KG1 (cell line): ENCODE measurements around the gene SGCA.

Experiments used
- DNase-seq: peaks from one replicate; lab custom pipeline; 2025; lab: John Stamatoyannopoulos, UW

Gene SGCA

GRCh38 chr17:50194934-50195865 lies 29.4 kb downstream of the SGCA start:
- DNase-seq, result no peak

DNA sequence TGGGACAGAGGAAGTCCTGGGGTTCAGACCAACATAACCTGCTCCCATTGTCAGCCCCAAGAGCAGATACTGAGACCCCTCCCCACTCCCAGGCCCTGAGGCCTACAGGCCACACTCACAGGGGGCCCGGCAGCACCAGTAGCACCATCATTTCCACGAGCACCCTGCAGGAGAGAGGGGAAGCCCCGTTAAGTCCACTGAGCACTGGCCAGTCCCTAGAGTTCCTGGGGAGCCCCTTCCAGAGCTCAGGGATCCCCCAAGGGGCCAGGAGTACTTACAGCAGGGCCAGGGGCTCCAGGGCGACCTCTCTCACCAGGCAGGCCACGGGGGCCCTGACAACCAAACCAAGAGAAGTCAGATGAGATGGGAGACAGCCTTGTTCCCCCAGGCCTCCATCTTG lies 30.2 kb downstream of the SGCA start:
- no peak for DNase-seq

DNA sequence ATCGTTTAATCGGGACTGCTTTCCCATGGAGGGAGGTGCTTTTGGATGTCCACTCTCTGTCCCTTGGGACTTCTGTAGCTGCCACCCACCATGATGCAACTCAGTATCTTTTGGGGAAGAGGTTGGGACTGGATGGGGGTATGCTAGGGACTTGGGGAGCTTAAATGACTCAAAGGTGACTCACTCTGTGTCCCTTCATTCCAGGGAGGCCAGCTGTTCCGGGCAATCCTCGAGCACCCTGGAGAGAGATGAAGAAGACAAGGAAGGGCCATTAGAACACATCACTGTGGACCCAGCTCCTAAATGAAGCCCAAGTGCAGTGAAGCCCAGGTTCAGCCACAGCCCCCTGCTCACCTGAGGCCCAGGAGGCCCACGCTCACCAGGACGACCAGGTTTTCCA lies 31.0 kb downstream of the SGCA start:
- DNase-seq, result no peak

DNA sequence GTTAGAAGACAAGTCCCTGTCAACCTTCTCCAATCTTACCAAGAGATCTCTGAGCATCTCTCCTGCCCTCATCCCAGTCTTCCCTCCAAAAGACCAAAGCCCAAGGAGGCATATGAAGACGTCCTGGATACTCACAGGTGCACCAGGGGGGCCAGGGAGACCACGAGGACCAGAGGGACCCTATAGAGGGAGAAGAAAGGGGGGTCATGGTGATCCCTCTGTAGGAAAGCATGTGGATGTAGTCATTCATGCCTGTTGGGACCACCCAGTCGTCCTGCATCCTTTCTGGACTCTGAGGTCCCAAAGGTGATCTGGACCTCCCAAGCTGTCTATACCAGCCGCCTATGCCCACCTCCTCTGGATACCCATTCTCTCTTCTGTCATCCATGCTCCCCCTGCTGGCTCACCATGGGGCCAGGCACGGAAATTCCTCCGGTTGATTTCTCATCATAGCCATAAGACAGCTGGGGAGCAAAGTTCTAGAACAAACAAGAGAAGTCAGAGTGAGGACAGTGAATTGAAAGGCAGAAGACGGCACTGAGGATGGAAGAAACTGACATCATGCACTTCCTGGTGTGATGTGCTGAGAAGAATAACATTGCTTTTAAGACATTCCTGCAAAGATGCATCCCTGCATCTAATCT lies 32.3 kb downstream of the SGCA start:
- DNase-seq, result peak; percentile 24

DNA sequence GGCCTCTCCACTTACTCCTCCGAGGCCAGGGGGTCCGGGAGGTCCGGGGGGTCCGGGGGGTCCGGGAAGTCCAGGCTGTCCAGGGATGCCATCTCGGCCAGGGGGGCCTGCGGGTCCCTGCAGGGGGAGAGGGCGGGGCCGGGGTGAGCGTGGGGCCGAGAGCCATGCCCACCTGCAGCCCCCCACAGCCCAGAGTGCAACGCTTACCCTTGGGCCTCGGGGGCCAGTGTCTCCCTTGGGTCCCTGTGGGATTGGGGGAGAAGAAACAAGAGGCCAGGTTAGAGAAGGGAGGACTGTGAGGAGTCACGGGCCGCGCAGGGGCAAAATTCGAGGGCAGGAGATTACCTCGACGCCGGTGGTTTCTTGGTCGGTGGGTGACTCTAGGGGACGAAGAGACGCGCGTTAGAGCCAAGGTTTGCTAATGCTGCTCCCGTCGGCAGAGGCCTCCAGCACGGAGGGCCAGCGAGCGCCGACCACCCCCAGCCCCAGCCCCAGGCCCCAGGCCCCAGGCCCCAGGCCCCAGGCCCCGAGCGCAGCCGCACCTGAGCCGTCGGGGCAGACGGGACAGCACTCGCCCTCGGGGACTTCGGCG lies 33.5 kb downstream of the SGCA start:
- no peak for DNase-seq

GRCh38 chr17:50199803-50200456 lies 34.1 kb downstream of the SGCA start:
- no peak for DNase-seq

- DNase-seq, result peak; percentile 68
Observed at GRCh38 chr17:50200457-50201275, 34.9 kb downstream of the SGCA start.

DNA sequence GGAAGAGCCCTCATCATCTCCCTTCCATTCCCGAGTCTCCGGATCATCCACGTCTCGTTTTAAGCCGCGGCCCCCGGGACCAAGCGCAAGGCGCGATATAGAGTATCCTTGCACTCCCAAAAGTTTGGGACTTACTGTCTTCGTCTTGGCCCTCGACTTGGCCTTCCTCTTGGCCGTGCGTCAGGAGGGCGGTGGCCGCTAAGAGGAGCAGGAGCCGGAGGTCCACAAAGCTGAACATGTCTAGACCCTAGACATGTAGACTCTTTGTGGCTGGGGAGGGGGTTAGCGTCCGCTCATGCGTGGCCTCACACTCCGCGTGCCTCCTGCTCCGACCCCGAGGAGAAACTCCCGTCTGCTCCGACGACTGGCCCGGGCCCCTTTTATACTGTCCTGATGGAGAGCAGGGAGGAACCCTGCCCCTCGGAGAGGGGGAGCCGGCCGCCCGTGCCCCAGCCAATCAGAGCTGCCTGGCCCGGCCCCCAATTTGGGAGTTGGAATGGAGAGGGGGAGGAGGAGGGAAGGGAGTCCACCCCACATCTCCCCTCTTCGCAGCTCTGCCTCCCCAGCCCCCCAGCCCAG lies 35.6 kb downstream of the SGCA start, which contains the start of gene COL1A1:
Gene COL1A1 (minus strand): TSS at position 356 of the 579 bp plus-strand sequence. CDS start 118 bp downstream, at position 238.
- no peak for DNase-seq

GRCh38 chr17:50203086-50203485 lies 37.3 kb downstream of the SGCA start:
- DNase-seq, result no peak

DNA sequence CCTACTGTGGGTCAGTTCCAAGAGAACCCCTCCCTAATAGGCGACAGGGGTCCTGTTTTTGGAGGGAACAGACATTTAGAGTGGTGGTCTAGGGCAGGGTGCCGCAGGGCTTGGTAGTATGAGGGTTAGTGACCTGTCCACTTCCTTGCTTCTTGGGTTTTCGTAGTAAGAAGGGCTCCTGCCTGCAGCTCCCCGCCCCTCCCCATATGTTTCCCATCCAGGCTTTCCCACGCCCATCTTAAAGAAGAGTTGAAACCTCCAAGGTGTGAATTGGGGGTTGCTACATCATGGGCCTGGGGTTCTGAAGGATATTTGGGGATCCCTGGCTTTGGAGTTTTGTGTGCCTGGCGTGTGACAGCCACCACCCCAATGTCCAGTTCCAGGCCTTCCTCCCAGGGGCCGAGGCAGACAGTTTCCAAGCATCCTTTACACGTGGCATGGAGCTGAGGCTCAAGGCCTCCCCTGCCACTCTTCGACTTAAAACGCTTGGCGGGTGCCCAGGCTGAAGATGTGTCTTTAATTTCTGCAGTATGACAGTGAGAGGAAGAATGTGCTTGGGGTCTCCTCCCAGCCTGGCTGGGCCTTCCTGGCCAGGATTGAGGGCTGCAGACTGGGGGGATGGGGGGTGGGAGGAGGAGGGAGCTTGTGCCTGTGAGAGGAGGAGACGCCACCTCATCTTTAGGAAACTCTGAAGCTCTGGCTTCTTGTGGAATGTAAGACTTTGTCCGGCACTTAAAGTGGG lies 38.0 kb downstream of the SGCA start:
- DNase-seq, result no peak

GRCh38 chr17:50204431-50204830 lies 38.6 kb downstream of the SGCA start:
- no peak for DNase-seq

GRCh38 chr17:50205111-50205962 lies 39.5 kb downstream of the SGCA start:
- DNase-seq, result no peak

GRCh38 chr17:50205963-50206505 lies 40.2 kb downstream of the SGCA start:
- DNase-seq, result no peak

GRCh38 chr17:50206604-50207293 lies 40.9 kb downstream of the SGCA start:
- no peak for DNase-seq

- no peak for DNase-seq
Observed at GRCh38 chr17:50207315-50207714, 41.5 kb downstream of the SGCA start.

DNA sequence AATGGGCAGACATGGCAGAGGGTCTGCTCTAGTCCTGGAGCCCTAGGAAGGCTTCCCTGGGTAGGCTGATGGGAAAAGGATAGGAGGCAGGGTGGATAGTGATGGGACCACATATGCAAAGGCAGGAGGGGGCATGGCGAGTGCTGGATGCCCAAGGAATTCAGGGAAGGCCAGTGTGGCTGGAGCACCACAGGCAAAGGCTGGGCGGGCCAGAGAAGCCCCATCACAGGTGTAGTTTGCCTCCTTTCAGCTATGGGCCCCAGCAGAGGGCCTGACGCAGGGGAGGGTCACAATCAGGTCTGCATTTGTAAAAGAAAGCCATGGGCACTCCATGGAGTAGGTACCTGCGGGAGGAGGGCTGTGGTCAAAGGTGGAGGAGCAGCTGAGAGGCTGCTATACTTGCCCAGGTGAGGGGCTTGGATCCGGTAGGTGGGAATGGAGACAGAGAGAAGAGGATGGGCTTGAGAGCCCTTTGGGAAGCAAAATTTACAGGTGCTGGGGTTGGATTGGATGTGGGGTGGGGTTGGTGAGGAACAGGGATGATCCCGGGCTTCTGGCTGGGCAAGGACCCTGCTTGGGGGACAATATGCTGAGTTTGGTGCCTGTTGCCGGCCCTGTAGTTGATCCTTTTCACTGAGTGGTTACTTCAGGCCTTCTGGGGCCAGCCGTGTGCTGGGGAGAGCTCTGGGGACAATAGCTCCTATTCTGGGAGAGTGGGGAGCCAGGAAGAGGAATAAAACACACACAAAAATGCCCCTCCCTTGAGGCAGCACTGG lies 42.2 kb downstream of the SGCA start:
- DNase-seq, result no peak

GRCh38 chr17:50208611-50209061 lies 42.8 kb downstream of the SGCA start:
- no peak for DNase-seq

- DNase-seq, result no peak
Observed at GRCh38 chr17:50209133-50209471, 43.3 kb downstream of the SGCA start.
